Activated naive CD8-positive, alpha-beta T cell treated with anti-CD3 and anti-CD28 coated beads, Interleukin-2, amount 10 ng/mL, durations not matched to agents 7 days and 5 days (primary cell): ENCODE data around the gene TNS3. TPM values are rescaled to one million over a fixed set of nuclear protein-coding genes. Genes with fewer than 3 reads are reported as not detected.

Experiments
- ATAC-seq: fragments of 150-1000 bp; cut with Tn5 transposase; one replicate; pipeline ENCODE4 v1.10.0; 2021; ENCODE audit warnings: low read depth, moderate library complexity
- POLR2A ChIA-PET: fragments of 350-600 bp; sonication (Branson Sonifier 250); formaldehyde crosslinking; loops from one replicate; lab custom pipeline; 2021; ENCODE audit warnings: antibody characterized with exemption; lab: Charles Lee
- DNase-seq: peaks from one replicate; pipeline ENCODE4 v3.0.0; 2021
- H3K27ac Mint-ChIP-seq: one replicate; pipeline ENCODE4 v1.8.0; 2022; ENCODE audit warnings: mild to moderate bottlenecking, mixed read lengths
- H3K27me3 Mint-ChIP-seq: one replicate; pipeline ENCODE4 v1.8.0; 2022; ENCODE audit warnings: mild to moderate bottlenecking, moderate library complexity, mixed read lengths
- H3K36me3 Mint-ChIP-seq: one replicate; pipeline ENCODE4 v1.8.0; 2021; ENCODE audit warnings: mild to moderate bottlenecking, mixed read lengths
- H3K4me1 Mint-ChIP-seq: one replicate; pipeline ENCODE4 v1.8.0; 2021; ENCODE audit warnings: mixed read lengths
- H3K4me3 Mint-ChIP-seq: one replicate; pipeline ENCODE4 v1.8.0; 2022; ENCODE audit warnings: mild to moderate bottlenecking, moderate library complexity, mixed read lengths
- H3K9me3 Mint-ChIP-seq: one replicate; pipeline ENCODE4 v1.8.0; 2021; ENCODE audit warnings: mixed read lengths
- total RNA-seq, 2 experiments: library from RNA; stranded (reverse); gene quantifications; one replicate each; pipeline ENCODE4 v1.2.3, GENCODE V29; 2021

Gene TNS3
- total RNA-seq, 2 experiments from 2014 or later = 1.1 to 2.0 TPM

DNA sequence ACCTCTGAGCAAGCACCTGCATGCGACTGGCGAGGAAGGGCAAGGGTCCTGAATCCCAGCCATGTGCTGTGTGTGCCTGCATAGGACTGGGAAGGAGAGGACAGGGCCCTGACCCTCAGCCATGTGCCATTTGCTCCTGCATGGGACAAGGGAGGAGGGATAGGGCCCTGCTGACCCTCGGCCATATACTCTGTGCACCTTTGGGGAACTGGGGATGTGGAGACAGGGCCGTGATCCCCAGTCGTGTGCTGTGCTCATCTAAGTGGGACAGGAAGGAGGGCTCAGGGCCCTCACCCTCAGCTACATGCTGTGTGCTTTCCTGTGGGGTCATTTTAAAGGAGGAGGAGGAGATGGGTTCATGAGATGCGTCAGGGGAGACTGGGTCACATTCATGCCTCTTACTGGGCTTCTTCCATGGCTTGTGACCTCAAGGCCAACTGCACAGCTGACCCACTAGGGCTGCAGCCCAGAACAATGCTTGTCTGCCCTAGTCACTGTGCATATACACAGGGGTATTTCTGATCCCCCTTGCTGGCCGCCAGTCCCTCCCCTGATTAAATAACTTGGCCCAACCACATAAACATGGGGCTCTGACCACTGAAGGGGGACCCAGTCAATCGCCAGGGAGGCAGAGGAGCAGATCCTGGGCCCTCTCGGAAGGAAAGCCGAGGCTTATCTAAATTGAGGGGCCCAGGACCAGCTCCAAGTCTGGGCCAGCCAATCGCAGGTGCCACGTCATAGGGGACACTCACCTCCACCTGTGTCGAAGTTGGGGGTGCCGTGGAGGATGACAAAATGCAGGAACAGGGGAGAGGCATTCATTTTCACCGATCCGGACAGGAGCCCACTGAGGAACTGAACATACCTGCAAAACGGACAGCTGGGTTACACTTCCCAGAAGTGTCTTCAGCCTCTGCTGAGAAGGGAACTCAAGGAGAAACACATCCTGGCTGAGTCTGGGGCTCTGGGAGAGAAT, 167.3 kb downstream of the TNS3 start:
- H3K27me3 Mint-ChIP-seq = no peaks in the 10 kb centered on the region
- POLR2A ChIA-PET = no interaction called here
- no peaks in the 10 kb centered on the region for H3K9me3 Mint-ChIP-seq
- H3K27ac Mint-ChIP-seq = no peak overlapping the region
- H3K4me3 Mint-ChIP-seq = no peak overlapping the region
- no peaks in the 10 kb centered on the region for H3K4me1 Mint-ChIP-seq
- no peak for ATAC-seq
- DNase-seq = no peak
- H3K36me3 Mint-ChIP-seq = no peaks in the 10 kb centered on the region

DNA sequence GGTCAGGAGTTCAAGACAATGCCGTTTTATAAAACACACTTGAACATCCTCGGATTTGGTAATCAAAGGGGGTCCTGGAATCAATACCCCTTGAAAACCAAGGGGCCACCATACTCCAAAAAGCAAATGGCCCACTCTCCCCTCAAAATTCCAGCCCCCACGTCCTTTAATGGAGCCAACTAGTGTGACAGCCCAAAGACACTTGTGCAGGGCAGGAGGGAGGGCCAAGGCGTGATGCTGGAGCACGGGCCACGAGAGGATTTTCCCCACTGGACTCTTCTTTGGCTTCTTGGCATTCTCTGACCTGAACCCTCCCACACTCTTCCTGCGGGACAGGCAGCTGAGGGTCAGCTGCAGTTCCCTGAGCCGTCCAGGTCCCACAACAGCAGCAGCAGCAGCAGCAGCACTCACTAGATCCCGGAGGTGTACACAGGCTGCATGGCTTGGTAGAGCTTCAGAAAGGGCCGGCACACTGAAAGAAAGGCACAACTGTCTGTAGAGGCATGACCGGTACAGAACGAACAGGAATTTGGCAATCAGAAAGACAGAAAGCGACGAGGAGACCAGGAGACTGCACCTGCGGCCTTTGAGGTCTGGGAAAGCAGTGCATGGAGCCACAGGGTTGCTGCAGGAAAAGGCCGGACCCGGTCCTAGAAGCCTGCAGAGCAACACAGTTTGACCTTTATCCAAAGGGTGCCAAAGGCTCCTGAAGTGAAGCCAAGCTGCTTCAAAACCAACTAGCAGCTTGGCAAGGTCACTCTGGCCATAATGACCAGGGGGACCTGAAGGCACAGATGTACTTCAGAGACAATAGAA, 168.2 kb downstream of the TNS3 start:
- Mint-ChIP-seq H3K27ac (no peak overlapping the region), H3K36me3 (no peaks in the 10 kb centered on the region), H3K4me3 (no peak overlapping the region), H3K9me3 (no peaks in the 10 kb centered on the region), H3K27me3 (no peaks in the 10 kb centered on the region), H3K4me1 (no peaks in the 10 kb centered on the region)
- ATAC-seq = no peak
- no peak for DNase-seq
- POLR2A ChIA-PET = no interaction called here

DNA sequence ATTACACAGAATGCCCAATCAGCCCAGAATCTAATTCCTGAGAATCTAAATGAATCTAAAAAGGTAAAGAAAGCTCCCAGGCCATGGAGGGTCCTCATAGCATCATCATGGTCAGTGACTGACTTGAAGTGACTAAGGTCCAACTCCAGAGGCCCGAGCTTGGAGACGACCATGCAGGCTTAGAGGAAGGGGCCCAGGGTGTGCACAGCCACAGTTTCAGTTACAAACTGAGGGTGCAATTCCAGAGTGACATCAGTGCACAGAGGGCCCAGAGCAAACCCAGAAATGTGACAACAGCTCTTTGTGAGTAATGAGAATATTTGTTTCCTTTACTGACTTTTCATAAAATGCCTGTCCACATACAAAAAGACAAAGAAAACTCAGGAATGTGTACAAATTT, 170.0 kb downstream of the TNS3 start:
- no peak for DNase-seq
- H3K4me3 Mint-ChIP-seq = no peak overlapping the region
- POLR2A ChIA-PET = no interaction called here
- H3K27ac Mint-ChIP-seq = no peak overlapping the region
- H3K9me3 Mint-ChIP-seq = no peaks in the 10 kb centered on the region
- H3K4me1 Mint-ChIP-seq = no peaks in the 10 kb centered on the region
- H3K36me3 Mint-ChIP-seq = no peaks in the 10 kb centered on the region
- no peak for ATAC-seq
- no peaks in the 10 kb centered on the region for H3K27me3 Mint-ChIP-seq

DNA sequence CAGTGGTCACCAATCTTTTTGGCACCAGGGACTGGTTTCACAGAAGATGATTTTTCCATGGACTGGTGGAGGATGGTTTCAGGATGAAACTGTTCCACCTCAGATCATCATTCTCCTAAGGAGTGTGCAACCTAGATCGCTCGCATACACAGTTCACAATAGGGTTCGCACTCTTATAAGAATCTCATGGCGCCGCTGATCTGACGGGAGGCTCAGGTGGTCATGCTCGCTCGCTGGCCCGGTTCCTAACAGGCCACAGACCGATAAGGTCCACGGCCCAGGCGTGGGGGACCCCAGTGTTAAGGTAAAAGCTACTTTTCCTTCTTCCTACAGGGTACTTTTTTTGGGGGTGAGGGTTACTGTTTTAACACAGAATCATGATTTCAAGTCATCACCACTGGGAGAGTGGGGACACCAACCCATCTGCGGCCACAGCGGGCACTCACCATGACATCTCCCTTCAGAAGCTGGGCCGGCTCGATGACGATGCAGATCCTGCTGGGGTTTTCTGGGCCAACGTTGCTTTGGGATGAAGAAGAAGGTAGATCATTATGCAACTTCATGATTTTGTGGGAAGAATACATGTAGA, 170.5 kb downstream of the TNS3 start:
- POLR2A ChIA-PET = no interaction called here
- no peak for ATAC-seq
- Mint-ChIP-seq H3K9me3 (no peaks in the 10 kb centered on the region), H3K4me1 (no peaks in the 10 kb centered on the region), H3K4me3 (no peak overlapping the region), H3K27ac (no peak overlapping the region), H3K36me3 (no peaks in the 10 kb centered on the region), H3K27me3 (no peaks in the 10 kb centered on the region)
- DNase-seq = no peak

DNA sequence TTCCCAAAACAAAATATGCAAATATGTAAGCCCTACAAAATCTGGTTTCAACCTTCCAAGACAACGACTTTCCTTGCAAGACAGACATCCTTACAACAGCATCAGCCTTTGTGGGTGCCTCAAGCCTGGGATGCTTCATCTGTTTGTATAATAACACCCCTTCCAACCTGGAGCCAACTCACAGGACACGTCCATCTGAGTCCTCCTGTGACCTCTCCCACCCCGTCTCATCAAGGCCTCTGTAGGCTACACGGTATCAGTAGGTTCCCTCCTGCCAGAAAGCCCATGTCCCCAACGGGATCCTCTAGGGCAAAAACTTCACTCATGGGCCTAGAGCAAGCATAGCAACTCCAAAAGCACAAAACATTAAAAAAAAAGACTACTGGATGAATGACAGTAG, 173.2 kb downstream of the TNS3 start:
- no peaks in the 10 kb centered on the region for H3K9me3 Mint-ChIP-seq
- H3K4me3 Mint-ChIP-seq = no peak overlapping the region
- DNase-seq (no peak), ATAC-seq (no peak)
- POLR2A ChIA-PET = no interaction called here
- no peaks in the 10 kb centered on the region for H3K27me3 Mint-ChIP-seq
- peaks cover 1% of the 10 kb centered on the region for H3K4me1 Mint-ChIP-seq
- H3K36me3 Mint-ChIP-seq = no peaks in the 10 kb centered on the region
- no peak overlapping the region for H3K27ac Mint-ChIP-seq

DNA sequence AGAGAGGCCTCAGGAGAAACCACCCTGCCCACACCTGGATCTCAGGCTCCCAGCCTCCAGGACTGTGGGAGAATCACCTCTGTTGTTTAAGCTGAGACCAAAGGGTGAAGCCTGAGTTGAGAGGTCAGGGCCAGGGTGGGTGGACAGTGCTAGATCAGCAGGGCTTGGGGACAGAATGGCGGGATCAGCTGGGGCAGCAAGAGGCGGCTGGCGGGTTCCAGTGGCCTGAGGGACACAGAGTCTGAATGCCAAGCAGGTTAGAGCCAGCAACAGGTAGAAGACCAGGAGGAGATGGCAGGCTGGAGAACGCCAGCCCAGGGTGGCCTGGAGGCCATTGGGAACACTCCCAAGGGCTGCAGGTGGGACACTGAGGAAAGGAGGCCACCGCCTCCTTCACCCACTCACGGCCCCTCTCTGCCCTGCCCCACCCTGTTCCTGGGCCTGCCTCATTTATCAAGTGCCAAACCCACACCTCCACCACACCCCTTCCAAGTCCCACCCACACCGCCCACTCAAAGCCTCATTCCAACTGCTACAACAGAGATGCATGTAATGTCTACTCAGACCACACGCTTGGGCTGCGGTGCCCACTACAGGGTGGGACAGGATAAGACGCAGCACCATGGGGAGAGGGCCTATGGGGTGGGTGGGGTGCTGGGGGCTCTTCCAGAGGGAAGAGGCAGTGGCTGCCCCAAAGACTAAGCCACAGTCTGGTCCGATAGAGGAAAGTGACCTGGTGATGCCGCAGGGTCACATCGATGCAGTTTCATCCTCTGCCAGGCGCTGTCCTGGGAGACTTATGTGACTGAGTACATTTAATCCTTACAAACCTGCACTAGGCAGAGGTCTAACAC, 173.9 kb downstream of the TNS3 start:
- Mint-ChIP-seq H3K36me3 (no peaks in the 10 kb centered on the region), H3K27me3 (no peaks in the 10 kb centered on the region), H3K27ac (no peak overlapping the region), H3K4me1 (peaks cover 4% of the 10 kb centered on the region), H3K4me3 (no peak overlapping the region), H3K9me3 (no peaks in the 10 kb centered on the region)
- POLR2A ChIA-PET = no interaction called here
- DNase-seq = no peak
- no peak for ATAC-seq

DNA sequence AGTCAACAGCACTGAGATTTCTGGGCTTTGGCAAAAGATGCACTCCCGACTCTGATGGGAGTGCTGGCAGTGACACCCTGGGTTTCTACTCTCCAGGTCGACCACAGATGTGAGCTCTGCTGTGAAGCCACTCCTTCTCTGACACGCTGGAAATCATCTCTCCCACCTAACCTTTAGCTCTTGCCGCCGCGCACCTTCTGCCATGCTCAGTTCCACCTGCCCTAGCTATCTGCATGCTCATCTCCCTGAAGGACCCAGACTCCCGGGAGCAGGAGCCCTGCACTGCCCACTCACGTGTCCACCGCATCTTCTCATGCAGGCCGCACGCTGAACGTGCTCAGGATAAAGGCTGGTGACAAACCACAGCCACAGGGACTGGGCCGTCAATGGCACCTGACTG, 174.8 kb downstream of the TNS3 start:
- POLR2A ChIA-PET = no interaction called here
- no peaks in the 10 kb centered on the region for H3K36me3 Mint-ChIP-seq
- H3K4me3 Mint-ChIP-seq = no peak overlapping the region

DNA sequence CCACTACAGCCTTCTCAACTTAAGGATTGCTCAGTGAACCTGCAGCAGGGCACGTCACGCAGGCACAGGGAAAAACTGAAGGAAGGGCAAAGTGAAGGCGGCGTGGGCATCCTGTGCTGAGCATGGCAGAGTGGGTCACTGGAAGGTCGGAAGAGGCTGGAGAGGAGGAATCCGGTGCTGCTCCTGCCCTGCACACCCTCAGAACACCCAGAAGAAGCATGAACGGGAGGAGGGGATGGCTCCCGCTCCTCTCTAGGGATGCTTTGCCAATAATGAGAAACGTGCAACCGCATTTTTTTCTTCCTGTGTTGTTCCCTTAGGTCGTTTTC, 175.1 kb downstream of the TNS3 start:
- H3K36me3 Mint-ChIP-seq = no peaks in the 10 kb centered on the region
- ATAC-seq = no peak
- H3K4me1 Mint-ChIP-seq = peaks cover 4% of the 10 kb centered on the region
- H3K9me3 Mint-ChIP-seq = no peaks in the 10 kb centered on the region
- no peak overlapping the region for H3K27ac Mint-ChIP-seq
- DNase-seq = no peak
- H3K4me3 Mint-ChIP-seq = no peak overlapping the region
- no peaks in the 10 kb centered on the region for H3K27me3 Mint-ChIP-seq
- POLR2A ChIA-PET = no interaction called here

More for the DNA sequence above, 174.8 kb downstream of the TNS3 start:
- DNase-seq (no peak), ATAC-seq (no peak)
- no peaks in the 10 kb centered on the region for H3K27me3 Mint-ChIP-seq
- H3K27ac Mint-ChIP-seq = no peak overlapping the region
- no peaks in the 10 kb centered on the region for H3K9me3 Mint-ChIP-seq
- H3K4me1 Mint-ChIP-seq = peaks cover 4% of the 10 kb centered on the region

DNA sequence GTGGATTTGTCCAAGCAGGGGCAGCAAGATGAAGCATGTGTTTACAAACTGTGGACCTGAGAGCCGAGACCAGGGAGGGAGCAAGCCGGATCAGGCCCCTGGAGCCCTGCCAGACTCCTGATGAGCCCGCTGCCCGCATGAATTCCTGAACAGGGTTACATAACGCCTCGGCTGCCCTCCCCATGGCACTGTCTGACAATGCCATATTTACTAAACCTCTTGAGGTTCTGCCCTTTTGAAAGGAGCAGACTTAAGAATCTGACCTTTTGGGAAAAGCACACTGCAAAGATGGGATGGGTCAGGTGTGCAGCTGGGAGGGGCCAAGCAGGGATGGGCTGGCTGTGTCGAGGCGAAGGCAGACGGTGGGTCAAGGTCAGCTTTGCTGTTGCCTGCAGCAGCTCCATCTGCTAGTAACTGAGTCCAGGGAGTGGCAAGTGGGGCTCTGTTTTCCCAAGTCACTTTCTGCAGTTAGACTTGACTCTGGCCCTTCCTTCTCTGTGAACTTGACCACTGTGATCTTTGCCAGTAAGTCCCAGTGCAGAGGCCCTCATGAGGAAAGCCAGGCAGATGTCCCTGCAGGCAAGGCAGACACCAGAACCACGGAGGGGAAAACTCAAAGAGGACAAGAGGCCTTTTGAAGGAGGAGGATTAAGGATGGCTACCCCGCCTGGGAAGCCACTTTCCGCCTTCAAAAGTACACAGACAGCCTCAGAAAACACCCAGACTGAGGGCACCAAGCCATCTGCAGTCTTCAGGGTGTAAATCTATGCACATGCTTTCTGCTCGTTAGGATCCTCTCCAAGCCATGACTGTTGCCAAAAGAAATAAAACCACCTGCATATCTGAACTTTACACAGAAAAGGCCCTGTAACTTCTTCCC, 175.8 kb downstream of the TNS3 start:
- Mint-ChIP-seq H3K4me1 (peaks cover 4% of the 10 kb centered on the region), H3K27me3 (no peaks in the 10 kb centered on the region), H3K27ac (no peak overlapping the region), H3K4me3 (no peak overlapping the region), H3K36me3 (no peaks in the 10 kb centered on the region), H3K9me3 (no peaks in the 10 kb centered on the region)
- DNase-seq (no peak), ATAC-seq (no peak)
- POLR2A ChIA-PET = no interaction called here

DNA sequence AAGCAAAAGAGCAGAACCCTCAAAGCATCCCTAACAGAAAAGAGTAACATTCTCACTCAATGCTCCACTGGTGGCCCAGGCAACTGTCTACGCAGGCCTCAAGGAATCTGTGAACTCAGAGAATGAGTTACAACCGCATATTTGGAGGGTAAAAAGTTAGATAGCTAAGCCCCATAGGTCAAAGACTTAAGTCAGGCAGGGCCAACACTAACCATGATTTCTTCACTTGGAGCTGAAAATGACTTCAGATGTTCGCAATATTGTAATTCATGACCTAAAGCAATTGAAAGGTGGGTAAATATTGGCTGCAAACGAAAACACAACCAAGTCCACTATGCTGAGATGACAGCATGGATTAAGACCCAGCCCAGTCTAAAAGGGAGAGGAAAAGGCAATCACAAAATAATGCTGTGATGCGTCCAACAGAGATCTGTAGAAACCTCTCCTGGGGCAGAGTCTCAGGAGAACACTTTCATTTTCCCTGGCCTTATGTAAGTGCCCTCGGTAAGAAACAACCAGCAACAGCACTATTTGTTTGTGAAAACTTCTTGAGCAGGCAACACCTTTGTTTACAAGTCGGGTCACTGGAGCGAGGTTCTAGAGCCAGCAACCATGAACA, 176.5 kb downstream of the TNS3 start:
- Mint-ChIP-seq H3K27ac (no peak overlapping the region), H3K4me1 (peaks cover 4% of the 10 kb centered on the region), H3K36me3 (no peaks in the 10 kb centered on the region), H3K27me3 (no peaks in the 10 kb centered on the region), H3K4me3 (no peak overlapping the region), H3K9me3 (no peaks in the 10 kb centered on the region)
- POLR2A ChIA-PET = no interaction called here
- DNase-seq (no peak), ATAC-seq (no peak)

DNA sequence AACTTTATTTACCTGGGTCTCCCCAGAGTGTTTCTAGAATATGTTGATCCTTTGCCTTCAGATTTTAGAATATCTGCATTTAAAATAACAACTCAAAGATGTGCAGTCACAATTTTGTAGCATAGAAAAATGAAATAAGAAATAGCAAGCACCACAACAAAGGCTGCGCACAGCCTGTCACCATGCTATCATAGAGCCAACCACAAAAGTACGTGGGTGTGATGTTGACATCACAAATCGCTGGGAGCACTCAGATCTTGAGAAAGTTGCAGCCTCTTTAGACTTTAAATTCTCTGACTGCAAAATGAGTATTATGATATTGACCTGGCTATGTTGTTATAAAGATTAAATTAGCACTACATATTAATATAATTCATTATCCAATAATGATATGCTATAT, 177.9 kb downstream of the TNS3 start:
- Mint-ChIP-seq H3K4me1 (peaks cover 4% of the 10 kb centered on the region), H3K36me3 (no peaks in the 10 kb centered on the region), H3K27me3 (peaks cover 2% of the 10 kb centered on the region), H3K4me3 (no peak overlapping the region), H3K27ac (no peak overlapping the region), H3K9me3 (no peaks in the 10 kb centered on the region)
- POLR2A ChIA-PET = no interaction called here
- no peak for DNase-seq
- no peak for ATAC-seq
